NCI-H460 (cell line): ENCODE results near the gene ADCY10. TPM values are rescaled to one million over a fixed set of nuclear protein-coding genes. Genes with fewer than 3 reads are reported as not detected.
"Not testable (repeated sequence)": the region's sequence is repeated elsewhere in the genome, so short reads cannot be mapped to it uniquely, and the experiment has no call there.

ENCODE experiments used
- DNase-seq: peaks from one replicate; pipeline ENCODE4 v3.0.0-alpha.2; 2016; ENCODE audit warnings: low read depth; ENCODE audit errors: extremely low read depth
- total RNA-seq: library from RNA; depleted of rRNA; stranded (reverse); fragments of >200 nt; shearing (Covaris generic); gene quantifications from 2 replicates; pipeline ENCODE4 v1.2.3, GENCODE V29; 2014

The ADCY10 gene
- total RNA-seq, 1 experiment from 2014 or later = 0.72 TPM

GRCh38 chr1:167928919-167929318, 15.0 kb upstream of the ADCY10 start:
- DNase-seq = not testable (repeated sequence)

GRCh38 chr1:167928457-167928852, 14.5 kb upstream of the ADCY10 start:
- DNase-seq = no peak

- DNase-seq = no peak
Measured at GRCh38 chr1:167927046-167927754, 13.3 kb upstream of the ADCY10 start.

DNA sequence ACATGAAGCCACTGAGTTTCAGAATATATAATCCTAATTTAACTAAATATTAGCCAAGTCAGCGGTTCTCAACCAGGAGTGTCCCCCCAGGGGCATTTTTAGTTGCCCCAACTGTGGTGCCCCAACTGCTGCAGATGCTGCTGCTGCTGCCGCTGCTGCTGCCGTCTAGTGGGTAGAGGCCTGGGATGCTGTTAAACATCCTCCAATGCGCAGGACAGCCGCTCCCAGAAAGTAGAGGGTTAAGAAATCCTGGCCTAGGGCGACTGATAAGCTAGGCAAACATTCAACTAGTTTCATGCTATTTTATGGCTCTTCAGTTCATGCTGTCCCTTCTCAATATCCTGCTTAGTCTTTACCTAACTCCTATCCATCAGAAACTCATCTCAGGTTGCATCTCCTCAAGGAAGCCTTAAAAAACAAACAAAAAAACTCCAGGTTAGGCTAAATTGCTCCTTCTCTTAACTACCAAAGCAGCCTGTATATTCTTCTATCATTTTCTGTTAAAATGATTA, 12.6 kb upstream of the ADCY10 start:
- DNase-seq = no peak

GRCh38 chr1:167924543-167925231, 10.8 kb upstream of the ADCY10 start:
- no peak for DNase-seq

DNA sequence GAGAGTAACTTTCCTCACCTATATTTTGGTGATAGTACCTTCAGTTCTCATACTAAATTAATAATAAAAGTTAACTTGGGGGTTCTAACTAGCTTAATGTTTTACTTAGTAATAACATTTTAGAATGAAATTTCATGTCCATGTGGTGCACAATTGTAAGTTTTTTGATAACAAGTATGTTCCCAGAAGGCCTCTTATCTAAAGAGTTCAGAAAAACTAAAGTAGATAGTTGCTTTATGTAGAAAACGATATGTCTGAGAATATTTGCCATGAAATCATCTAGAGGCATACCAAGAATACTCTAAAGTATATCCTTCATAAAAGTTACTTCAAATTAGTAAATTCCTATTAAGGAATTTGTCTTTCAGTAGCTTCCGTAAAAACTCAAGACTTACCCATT, 10.2 kb upstream of the ADCY10 start:
- no peak for DNase-seq

- no peak for DNase-seq
Measured at GRCh38 chr1:167923324-167924056, 9.6 kb upstream of the ADCY10 start.

DNA sequence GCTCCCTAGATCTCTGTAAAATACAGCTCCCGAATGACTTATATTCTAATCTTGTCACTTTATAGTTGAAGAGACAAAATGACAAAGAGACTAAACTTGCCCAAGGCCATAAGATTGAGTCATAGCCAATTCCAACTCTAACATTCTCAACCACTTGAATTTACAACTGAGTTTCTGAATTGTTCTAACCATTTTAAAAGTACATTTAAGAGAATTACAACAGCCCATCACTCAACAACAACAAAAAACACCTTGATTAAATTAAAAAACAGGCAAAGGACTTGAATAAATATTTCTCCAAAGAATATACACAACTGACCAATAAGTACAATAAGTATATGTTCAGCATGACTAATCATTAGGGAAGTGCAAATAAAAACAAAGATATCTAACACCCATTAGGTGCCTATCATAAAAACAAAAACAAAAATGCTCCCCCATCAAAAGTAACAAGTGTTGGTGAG, 8.7 kb upstream of the ADCY10 start:
- DNase-seq = no peak

DNA sequence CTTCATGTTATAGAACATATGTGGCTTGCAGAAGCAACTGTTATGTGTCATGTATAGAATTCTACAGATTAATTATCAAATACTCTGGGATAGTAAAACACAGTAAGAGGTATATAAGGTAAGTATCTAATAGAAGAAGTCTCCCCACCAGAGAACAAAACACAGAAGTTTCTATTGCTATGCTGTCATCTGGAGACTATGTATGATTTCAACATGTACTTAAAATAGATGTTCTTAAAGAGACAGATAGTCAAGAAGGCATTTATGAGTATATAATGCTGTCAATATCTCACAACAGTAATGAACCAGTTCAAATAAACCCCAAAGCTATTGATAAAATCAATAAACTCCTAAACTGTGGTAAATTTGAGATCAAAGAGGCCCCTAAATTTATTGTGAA, 8.1 kb upstream of the ADCY10 start:
- no peak for DNase-seq

GRCh38 chr1:167916766-167917511, 3.0 kb upstream of the ADCY10 start:
- DNase-seq = no peak

DNA sequence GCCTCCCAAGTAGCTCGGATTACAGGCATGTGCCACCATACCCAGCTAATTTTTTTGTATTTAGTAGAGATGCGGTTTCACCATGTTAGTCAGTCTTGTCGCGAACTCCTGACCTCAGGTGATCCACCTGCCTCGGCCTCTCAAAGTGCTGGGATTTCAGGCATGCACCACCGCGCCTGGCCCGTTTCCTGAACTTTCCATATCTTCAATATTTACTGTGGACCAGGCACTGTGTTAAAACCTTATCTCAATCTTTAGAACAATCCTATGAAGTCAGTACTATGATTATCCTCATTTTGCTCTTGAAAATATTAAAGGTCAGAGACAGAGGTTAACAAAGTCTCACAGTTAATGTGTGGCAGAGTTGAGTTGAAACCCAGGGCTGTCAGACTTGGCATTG, 1.6 kb upstream of the ADCY10 start:
- no peak for DNase-seq

DNA sequence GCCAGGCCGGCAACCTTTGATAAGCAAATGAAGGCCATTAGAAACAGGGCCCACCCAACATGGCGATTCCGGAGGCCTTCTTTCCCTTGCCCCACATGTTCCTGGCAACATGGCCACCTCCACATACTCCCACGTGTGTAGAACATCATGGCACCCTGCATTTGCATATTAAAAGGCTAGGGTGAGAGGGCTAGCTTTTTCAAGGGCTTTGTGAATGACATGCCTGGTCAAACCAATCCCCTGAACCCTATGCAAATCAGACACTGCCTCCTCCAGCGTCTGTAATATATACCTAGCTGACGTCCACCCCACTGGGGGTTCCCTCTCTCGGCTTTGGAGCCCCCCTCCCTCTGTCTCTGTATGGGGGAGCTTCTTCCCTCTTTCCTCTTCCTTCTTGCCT, 1.6 kb downstream of the ADCY10 start:
- no peak for DNase-seq

- DNase-seq = no peak
Measured at GRCh38 chr1:167911413-167911812, 2.5 kb downstream of the ADCY10 start.

DNA sequence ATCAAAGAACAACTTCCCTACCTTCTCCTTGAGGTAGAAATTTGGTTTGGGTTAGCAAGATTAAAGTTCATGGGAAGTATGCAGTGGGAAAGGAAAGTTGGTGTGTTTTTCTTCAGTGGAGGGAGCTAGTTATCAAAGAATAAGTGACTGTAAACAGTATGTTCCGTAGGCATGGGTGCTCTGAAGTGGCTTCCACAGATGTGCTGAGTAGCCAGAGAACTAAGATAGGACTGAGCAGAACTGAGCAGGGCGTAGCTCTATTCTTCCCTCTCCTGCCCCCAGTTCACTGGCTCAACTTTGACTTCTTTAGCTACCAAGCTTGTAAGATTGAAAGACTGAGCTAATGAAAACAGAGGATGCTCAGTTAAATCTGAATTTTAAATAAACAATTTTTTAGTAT, 3.4 kb downstream of the ADCY10 start:
- no peak for DNase-seq

- DNase-seq = no peak
Measured at GRCh38 chr1:167909691-167910180, 4.2 kb downstream of the ADCY10 start.

GRCh38 chr1:167905671-167906070, 8.3 kb downstream of the ADCY10 start:
- no peak for DNase-seq

GRCh38 chr1:167905182-167905581, 8.8 kb downstream of the ADCY10 start:
- no peak for DNase-seq

DNA sequence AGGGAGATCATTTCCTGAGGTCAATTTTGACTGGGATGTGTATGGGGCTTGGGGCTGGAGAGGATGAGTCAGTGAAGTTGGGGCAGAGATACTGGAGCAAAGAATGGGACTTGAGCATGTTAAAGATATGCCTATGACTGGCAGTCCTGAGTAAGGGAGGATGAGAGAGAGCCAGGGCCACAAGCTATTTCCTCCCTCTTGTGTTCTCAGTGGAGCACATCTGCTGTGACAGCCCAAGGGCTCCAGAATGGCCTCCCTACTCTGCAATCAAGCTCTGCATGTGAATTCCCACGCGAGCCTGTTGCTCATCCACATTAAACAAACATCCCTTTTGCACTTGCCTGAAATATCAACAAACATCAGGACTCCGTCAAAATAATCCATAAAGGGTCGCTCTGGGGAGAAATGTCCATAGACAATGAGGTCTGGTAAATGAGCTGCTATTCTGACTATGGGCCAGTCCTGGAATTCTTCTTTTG, 9.2 kb downstream of the ADCY10 start:
- peak; percentile 33 for DNase-seq

DNA sequence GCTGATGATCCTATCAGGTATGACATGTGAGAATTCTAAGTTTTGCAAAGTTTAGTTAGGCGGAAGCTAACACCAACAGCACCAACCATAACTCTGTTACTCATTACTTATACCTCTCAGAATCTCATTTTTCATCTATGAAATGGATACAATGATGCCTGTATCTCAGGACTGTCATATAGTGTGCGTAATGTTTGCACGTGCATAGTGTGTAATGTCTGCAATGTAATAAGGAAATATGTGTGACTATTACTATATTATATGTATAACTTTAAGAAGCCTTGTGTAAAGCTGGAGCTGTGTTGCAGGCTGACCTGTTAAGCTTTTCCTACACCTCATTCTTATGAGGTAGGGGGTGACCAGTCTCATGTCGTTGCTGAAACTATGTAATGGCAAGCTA, 13.0 kb downstream of the ADCY10 start:
- DNase-seq = no peak

GRCh38 chr1:167899253-167899681, 14.7 kb downstream of the ADCY10 start:
- DNase-seq = no peak
